Body of pancreas (tissue), 4 donors: ENCODE measurements around the gene LCE3E.

Experiments
- POLR2A ChIP-seq, 3 donors: fragments of 450-650 bp; IDR thresholded peaks; one replicate each; pipeline ENCODE4 v1.6.1; 2016; ENCODE audit warnings: antibody characterized with exemption in 3 of 3, mild to moderate bottlenecking in 2 of 3
- TF ChIP-seq, protein P1 (sequence below), 7 experiments: fragments of 450-650 bp in 4 of 7; fragments of 200-600 bp in 3 of 7; sonication (generic) in 3 of 7; IDR thresholded peaks; one replicate each; pipeline ENCODE4 v1.5.1; 2016 to 2019; ENCODE audit warnings: antibody characterized with exemption in 7 of 7

GRCh38 chr1:152582647-152583046 lies 16.1 kb upstream of the LCE3E start:
- TF ChIP-seq, protein P1, sequence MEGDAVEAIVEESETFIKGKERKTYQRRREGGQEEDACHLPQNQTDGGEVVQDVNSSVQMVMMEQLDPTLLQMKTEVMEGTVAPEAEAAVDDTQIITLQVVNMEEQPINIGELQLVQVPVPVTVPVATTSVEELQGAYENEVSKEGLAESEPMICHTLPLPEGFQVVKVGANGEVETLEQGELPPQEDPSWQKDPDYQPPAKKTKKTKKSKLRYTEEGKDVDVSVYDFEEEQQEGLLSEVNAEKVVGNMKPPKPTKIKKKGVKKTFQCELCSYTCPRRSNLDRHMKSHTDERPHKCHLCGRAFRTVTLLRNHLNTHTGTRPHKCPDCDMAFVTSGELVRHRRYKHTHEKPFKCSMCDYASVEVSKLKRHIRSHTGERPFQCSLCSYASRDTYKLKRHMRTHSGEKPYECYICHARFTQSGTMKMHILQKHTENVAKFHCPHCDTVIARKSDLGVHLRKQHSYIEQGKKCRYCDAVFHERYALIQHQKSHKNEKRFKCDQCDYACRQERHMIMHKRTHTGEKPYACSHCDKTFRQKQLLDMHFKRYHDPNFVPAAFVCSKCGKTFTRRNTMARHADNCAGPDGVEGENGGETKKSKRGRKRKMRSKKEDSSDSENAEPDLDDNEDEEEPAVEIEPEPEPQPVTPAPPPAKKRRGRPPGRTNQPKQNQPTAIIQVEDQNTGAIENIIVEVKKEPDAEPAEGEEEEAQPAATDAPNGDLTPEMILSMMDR (IDR thresholded peaks at IDR 0.05) = no peak
- no peak for TF ChIP-seq POLR2A (IDR thresholded peaks at IDR 0.05)
